GM19240 (cell line): ENCODE data around the gene NGB.
"Not testable (repeated sequence)": the region's sequence is repeated elsewhere in the genome, so short reads cannot be mapped to it uniquely, and the experiment has no call there.

Source experiments
- DNase-seq: peaks from one replicate; pipeline ENCODE4 v3.0.0; 2011; ENCODE audit warnings: low spot score; ENCODE audit not compliant: insufficient read length

Gene NGB

GRCh38 chr14:77296155-77296554 lies 25.1 kb upstream of the NGB start:
- no peak for DNase-seq

GRCh38 chr14:77290705-77291104 lies 19.7 kb upstream of the NGB start:
- DNase-seq: no peak

GRCh38 chr14:77286576-77286975 lies 15.6 kb upstream of the NGB start:
- DNase-seq: no peak

GRCh38 chr14:77284466-77284865 lies 13.5 kb upstream of the NGB start:
- DNase-seq: no peak

- DNase-seq: no peak
Observed at GRCh38 chr14:77284066-77284465, 13.1 kb upstream of the NGB start.

GRCh38 chr14:77281852-77282410 lies 10.9 kb upstream of the NGB start:
- no peak for DNase-seq

GRCh38 chr14:77280921-77281320 lies 9.9 kb upstream of the NGB start:
- DNase-seq: not testable (repeated sequence)

GRCh38 chr14:77279719-77280118 lies 8.7 kb upstream of the NGB start:
- DNase-seq: no peak

GRCh38 chr14:77278461-77279230 lies 7.6 kb upstream of the NGB start:
- no peak for DNase-seq

GRCh38 chr14:77276959-77277358 lies 6.0 kb upstream of the NGB start:
- DNase-seq: no peak

GRCh38 chr14:77276295-77276935 lies 5.4 kb upstream of the NGB start:
- no peak for DNase-seq

- DNase-seq: no peak
Observed at GRCh38 chr14:77275601-77276017, 4.6 kb upstream of the NGB start.

- DNase-seq: no peak
Observed at GRCh38 chr14:77275041-77275580, 4.1 kb upstream of the NGB start.

GRCh38 chr14:77273796-77274195 lies 2.8 kb upstream of the NGB start:
- DNase-seq: no peak

GRCh38 chr14:77272261-77272660 lies 1.3 kb upstream of the NGB start:
- DNase-seq: no peak

GRCh38 chr14:77270361-77271112 lies 469 bp downstream of the NGB start:
- DNase-seq: no peak

GRCh38 chr14:77268989-77269600 lies 1.9 kb downstream of the NGB start:
- no peak for DNase-seq

- DNase-seq: no peak
Observed at GRCh38 chr14:77267937-77268699, 2.9 kb downstream of the NGB start.

- DNase-seq: no peak
Observed at GRCh38 chr14:77266336-77266735, 4.7 kb downstream of the NGB start.

- no peak for DNase-seq
Observed at GRCh38 chr14:77265561-77266335, 5.3 kb downstream of the NGB start.
